Activated CD4-positive, alpha-beta T cell treated with anti-CD3 and anti-CD28 coated beads, Interleukin-2, amount 50 U/mL, for 48 hours (primary cell): ENCODE data around the gene CHST11.

Experiments
- DNase-seq, 2 experiments: peaks; one replicate each; pipeline ENCODE4 v3.0.0-alpha.2; 2020

CHST11 gene

DNA sequence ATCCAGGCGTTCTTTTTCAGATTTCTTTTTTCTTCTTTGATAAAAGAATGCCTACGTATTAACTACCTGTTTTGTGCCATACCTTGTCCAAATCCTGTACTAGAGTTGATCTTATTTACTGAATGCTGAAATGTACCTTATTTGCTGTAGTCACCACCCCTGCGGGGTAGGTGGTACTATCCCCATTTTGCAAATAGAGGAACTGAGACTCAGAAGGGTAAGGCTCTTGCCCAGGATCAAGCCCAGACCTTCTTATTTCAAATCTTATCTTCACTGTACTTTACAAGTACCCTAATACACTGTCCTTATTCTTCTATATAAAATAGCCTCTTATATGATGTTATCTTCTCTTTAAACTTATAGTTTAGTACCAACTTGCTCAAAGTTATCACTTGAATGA lies 294.8 kb downstream of the CHST11 start:
- no peak for DNase-seq

DNA sequence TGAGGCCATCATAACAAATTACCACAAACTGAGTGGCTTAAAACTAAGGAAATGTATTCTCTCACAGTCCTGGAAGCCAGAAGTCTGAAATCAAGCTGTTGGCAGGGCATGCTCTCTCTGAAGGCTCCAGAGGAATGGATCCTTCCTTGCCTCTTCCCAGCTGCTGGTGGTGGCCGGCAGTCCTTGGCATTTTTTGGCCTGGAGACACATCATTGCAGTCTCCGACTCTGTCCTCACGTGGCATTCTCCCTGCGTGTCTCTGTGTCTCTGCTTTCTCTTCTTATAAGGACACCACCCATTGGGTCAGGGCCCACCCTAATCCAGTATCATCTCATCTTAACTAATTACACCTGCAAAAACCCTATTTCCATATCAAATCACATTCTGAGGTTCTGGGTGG lies 295.3 kb downstream of the CHST11 start:
- no peak for DNase-seq

DNA sequence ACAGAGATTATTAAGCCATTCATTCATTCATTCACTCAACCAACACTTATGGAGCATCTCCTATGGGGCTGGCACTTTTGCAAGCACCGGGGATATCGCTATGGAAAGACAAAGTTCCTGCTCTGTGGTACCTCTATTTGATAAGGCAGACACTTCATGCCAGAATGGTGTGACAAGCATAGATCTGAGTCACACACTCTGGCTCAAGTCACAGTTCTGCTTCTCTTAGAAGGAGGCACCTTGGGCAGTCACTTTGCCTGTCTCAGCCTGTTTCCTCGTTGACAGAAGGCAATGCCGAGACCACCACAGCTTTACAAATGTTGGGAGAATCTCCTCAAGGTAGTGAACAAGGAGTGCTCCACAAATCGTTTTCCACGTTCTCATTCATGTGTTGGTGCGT lies 296.1 kb downstream of the CHST11 start:
- no peak for DNase-seq

DNA sequence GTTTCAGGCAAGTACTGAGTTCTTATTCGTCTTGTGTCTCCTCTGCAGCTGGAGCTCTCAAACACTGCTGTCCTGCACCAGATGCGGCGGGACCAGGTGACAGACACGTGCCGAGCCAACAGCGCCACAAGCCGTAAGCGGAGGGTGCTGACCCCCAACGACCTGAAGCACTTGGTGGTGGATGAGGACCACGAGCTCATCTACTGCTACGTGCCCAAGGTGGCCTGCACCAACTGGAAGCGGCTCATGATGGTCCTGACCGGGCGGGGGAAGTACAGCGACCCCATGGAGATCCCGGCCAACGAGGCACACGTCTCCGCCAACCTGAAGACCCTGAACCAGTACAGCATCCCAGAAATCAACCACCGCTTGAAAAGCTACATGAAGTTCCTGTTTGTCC lies 300.2 kb downstream of the CHST11 start:
- DNase-seq = no peak

DNA sequence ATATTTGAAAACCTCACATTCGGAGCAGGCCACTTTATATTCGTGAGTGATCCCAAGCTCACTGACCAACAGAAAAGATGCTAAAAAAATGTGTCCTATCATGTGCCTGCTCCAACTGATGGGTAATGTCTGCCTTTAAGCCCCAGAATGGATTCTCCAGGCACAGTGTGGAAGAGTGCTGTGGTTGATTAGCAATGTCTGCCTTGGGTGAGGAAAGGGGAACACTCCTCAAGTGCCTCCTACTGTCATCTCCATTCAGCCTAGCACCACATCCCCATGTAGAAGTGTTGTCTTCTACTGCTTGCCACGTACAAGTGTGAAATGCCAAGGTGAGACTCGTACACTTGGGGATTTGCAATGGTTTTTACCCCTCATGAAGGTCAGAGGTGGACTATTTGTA lies 302.0 kb downstream of the CHST11 start:
- DNase-seq = no peak

DNA sequence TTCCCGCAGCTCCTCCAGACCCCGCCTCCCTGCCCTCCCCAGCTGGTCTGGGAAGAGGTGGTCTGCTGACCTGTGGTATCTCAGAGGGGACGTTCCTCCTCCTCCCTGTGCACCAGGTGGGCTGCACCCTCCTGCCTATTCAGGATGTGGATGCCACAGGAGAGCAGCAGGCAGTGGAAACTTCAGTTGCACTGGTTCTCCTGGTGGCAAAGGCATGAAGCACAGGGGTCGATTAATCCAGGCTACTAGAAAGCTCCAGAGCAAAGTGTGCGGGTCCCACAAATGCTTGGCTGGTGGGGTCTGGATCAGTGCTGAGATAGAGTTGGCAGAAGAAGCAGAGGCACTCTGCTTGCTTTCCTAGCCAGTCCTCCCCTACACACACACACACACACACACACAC lies 304.3 kb downstream of the CHST11 start:
- no peak for DNase-seq

DNA sequence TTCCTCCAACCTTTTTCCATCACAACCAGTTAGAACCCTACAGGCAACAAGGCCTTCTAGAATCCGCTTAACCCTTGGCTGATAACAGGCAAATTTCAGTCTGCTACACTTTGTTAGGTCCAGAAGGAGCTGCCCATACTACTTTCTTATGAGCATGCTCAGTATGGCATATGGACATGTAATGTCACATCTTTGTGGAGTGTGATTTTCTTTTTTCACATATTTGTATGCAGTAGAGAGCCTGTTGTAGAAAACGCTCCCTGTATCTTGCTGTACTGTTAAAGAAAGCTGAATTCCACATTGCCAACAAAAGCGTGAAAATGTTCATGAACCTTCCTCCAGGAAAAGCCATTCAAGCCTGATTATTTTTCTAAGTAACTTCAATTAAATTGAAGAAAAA lies 304.9 kb downstream of the CHST11 start:
- no peak for DNase-seq

DNA sequence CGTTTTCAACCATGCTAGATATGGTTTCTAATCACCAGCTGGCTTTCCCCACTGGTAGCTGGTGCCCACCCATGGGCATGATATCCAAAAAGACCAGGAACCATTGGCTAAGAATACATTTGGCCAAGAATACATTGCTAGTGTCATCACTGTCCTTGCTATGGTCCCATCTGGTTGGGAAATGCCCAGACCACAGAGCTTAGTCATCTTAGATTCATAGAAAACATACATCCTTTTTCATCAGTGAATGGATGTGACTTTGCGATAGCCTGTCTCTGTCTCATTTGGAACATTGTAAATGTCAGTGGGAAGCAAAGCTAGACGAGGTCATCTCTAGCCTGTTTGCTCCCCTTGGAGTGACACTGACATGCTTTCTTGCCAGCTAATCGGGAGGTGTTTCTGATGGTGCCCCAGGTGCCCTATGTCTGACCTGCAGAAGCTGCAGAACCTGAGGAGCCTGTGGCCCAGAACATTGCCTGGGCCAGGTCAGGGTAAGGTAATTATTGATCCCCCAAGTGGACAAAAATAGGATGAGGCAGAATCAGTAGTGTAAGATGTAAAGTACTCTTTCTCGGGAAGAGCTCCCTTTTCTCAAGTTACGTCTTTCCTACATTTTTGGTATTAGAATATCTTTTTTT lies 306.5 kb downstream of the CHST11 start:
- peak; percentile 17 to 27 for DNase-seq

DNA sequence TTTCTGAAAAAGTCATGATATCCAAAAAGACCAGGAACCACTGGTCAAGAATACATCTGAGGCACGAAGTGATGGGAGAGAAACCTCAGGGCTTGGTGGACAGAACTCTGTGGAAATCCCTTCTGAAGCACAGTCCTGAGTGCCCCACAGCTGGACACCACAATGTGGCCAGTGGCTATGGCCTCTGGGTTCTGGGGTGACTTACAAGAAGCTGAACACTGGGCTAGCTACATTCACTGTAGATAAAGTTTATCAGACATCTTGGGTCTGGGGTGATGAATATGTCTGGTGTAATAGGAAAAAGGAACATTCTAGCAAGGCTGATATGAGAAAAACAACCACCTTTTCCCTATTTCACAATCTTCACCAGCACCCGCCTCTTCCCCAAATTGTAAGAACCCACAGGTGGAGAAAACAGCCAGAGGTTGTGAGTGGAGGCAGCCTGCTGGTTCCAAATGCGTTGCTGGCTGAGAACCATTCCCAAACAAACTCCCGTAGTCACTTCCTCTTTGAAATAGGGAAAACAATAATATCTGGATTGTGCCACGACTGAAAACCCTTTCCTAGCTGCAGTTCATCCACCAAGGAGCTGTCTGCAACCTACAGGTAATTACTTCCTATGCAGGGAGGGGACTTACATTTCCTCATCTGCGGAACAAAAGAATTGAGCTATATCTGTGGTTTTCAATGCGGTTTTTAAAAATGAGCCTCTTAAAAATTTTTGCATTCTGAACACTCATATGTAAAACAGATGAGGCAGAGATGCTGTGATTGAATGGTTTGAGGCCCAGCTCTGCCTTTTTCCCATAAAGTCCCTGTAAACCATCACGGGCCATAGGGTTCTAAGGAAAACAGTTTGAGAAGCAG lies 307.7 kb downstream of the CHST11 start:
- no peak for DNase-seq

DNA sequence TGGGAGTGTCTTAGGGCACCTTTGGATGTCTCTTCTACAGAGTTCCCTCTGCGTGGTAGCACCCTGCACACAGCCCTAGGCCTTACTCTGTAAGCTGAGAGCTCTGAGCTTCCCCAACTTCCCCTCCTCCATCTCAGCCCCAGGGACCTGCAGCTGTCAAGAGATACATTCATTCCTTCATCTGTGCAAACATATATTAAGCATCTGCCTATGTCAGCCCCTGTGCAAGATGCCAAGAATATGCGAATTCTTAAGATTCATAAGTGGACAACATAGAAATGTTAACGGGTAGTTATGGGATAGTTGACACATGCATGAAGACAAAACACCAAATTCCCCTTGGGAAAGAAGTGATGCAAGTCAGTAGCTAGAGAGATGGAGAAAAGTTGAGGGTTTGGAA lies 310.5 kb downstream of the CHST11 start:
- DNase-seq = no peak

DNA sequence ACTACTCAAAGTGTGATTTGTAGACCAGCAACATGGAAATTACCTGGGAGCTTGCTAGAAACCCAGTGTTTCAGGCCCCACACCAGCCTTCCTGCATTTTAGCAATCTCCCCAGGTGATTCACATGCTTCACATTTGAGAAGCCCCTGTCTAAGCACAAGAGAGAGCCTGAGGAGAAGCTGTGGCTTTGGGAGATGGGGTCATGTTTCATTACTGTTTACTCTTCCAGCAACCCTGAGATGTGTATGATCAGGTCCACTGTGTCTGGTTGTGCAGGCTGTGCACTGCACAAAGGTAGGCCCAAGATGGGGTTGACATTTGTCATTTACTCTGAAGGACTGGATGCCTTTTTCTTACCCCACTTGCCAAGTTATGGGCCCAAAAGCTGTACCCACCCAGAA lies 311.3 kb downstream of the CHST11 start:
- DNase-seq = no peak

DNA sequence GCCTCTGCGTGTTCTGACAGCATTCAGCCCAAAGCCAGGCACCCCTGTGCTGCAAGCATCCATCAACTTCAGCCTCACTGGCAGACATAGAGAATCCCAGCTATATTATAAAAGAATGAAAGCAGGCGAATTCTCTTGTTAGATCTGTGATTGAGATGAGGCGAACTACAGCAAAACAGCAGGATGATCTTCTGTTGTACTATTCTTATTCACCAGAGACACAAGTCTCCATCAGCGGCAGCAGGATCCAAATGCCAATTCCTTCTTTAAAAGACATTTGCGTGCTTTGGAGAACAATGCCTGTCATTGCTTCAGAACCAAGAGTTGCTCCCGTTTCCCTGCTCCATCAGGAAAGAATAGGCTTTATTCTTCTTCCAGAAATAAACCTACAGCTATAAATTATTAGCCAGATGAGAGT lies 312.4 kb downstream of the CHST11 start:
- DNase-seq = no peak

DNA sequence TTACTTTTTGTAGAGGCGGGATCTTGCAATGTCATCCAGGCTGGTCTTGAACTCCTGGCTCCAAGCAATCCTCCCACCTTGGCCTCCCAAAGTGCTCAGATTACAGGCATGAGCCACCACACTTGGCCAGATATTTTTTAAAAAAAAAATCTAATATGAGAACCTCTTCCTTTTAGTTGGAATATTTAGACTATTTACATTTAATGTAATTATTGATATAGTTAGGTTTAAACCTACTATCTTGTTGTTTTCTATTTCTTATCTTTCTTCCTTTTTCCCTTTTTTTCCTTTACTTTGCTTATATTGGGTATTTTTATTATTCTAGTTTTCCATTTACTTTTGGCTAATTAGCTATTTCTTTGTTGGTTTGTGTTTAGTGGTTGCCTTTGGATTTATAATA lies 315.6 kb downstream of the CHST11 start:
- no peak for DNase-seq

DNA sequence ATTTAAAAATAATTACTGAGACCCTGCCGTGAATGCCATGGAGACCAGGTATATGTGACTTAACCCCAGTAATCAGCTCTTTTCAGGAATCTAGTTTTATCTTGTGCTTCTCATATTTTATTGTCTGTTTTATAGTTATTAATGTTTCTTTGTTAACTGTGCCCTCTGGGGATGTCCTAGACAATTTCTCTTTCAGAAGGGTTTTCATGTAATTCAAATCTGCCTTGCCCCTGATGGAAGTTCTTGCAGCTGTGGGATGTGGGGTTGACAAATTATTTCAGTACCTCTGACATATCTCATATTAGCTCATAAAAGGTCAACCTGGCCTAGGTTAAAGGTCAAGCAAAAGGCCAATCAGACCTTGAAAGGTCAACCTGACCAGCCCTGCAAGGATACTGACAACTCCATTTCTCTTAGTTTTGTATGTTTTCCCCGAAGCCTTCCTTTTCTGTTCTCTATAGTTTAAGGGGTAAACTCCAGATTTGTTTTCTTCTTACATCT lies 319.0 kb downstream of the CHST11 start:
- no peak for DNase-seq

DNA sequence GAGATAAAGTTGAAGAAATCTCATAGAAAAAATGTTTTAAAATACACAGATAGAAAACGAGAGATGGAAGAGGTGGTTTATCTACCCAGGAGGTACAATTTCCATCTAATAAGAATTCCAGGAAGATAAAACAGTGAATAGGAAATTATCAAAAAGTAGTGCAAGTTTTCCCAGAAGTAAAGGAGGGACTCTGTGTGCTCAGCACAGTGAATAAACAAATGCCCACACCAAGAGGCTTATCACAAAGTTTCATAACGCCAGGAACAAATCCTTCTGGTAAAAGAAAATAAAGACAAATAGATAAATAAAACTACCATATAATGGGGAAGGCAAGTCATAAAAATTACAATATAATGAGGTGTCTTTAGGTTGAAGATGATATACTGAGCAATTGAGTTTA lies 322.4 kb downstream of the CHST11 start:
- no peak for DNase-seq

DNA sequence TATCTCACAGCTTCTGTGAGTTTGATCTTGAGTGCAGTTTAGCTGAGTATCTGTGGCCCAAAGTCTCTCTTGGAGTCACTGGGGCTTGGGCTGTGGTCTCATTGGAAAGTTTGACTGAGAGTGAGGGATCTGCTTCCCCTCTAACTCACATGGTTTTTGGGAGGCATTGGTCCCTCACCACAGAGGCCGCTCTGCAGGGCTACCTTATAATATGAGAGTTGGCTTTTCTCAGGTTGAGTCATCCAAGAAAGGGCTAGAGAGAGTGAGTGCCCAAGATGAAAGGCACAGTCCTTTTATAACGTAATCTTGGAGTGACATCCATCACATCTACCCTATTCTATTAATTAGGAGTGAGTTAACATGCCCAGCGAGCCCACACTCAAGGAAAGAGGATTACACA lies 325.5 kb downstream of the CHST11 start:
- no peak for DNase-seq

DNA sequence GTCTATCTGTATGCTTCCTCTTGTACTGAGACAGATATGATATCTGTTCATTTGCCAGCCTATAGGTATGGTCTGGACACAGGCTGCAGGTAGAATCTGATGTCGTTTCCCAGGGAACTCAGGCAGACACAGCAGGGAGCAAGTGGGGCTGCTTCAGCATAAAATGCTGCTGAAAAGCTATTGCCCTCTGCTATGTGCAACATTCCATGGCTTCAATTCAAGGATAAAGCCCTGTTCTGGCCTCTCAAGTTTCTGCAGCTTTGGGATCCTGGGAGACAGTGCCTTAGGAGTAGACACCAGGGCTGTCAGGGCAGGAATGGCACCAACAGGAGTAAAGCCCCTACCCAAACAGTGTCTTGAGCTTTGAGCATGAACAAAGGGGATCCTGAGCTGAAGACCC lies 327.8 kb downstream of the CHST11 start:
- no peak for DNase-seq

DNA sequence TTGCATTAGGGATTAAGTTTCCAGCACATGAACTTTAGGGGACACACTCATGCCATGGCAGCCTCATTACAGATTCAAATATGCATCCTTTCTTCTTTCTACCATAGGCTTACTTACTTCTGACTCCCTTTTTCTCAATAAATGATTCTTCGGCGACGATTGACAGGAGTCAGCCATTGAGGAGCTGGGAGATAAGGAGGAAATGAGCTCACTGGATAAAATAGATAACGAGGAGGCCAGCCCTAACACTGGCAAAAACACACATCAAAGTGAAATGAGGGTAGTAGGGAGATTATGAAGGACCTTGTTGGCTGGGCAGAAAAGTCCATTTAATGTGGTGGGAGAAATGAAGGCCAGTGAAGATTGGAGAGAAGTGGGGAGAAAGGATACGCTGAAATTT lies 329.1 kb downstream of the CHST11 start:
- DNase-seq = no peak

DNA sequence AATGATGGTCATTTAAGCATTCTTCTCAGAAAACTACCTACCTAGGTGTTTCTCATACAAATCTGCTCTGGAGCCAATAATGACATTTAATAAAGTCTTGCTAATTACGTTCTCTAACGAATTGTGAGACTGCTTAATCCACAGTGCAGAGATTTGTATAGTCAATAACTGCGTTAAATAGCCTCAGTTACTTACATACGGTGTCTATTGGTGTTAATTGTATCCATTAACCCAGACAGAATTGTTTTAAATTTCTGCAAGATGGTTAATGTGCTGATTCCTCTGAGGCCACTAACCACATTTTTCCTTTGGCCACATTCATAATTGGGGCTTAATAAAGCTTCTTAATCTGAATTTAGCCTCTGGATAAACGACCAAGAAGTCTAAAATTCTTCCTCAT lies 329.6 kb downstream of the CHST11 start:
- no peak for DNase-seq

DNA sequence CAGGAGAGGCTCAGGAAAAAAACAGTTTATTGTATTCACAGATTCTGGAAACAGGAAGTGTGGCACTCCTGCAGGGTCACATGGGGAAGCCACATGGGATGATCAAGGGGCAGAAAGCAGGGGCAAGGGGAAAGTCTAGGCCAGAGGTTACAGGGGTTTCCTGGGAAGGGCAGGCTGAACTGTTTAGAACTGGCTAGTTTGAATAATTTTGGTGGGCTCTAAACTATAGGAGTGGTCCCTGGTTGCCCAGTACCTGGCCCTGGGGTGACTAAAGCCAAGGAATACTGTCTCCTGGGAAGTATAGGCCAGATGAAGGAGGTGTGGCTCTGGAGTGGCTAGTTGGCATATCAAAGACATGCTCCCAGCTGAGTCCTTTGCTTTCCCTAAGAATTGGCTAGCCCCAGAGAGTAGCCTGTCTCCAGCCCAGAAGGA lies 332.1 kb downstream of the CHST11 start:
- no peak for DNase-seq

DNA sequence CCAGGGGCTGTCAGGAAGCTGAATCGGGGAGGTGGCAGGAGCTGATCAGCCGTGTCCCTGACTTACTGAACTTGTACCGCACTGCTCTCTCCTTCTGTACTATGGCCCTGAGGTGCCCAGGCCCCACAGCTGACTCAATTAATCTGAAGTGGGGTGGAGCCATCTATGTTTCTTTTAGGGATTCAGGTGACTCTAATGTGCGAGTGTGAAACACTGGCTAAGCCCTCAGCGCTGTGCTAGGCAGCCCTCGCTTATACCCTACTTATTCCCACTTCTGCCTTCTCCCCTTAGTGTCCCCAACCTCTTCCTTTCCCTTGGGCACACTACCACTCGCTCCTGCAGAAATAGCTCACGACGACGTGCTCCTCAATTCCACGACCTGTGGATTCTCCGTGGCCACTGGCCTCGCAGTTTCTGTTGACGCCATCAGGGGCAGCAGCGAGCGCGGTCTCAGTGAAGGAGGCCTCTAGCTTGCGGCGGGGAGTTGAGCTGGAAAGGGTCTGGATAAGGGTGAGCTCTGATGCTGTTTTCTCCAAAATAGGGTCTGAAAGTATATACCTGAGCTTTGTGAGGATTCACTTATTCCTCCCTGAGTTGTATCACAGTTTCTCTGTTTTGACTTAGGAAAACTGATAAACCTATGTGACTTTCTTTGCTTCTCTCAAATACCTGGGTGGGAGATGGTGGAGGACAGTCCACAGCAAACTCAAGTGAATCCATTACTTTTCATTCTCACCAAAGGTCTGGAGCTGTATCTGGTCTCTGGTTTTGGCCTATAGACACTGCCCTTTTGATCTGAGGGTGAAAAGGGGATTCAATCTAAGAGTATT lies 333.8 kb downstream of the CHST11 start:
- peak; percentile 55 to 60 for DNase-seq

DNA sequence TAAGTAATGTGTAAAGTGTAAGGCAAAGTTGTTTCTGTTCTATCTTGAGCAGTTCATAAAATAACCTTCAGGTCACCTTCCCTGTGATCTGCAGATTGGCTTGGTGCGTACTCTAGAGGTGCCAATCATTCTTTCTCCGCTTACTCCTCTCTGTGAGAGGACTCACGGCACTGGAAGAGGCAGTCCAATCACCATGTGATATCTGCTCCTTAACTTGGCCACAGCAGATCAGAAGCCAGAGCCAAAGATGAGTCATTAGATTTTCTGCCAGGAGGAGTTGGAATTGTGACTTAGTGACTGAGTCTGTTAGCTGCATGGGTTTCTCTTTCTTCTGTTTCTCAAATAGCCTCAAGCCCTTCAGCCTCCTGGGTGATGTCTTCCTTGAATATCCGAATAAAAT lies 335.8 kb downstream of the CHST11 start:
- no peak for DNase-seq

DNA sequence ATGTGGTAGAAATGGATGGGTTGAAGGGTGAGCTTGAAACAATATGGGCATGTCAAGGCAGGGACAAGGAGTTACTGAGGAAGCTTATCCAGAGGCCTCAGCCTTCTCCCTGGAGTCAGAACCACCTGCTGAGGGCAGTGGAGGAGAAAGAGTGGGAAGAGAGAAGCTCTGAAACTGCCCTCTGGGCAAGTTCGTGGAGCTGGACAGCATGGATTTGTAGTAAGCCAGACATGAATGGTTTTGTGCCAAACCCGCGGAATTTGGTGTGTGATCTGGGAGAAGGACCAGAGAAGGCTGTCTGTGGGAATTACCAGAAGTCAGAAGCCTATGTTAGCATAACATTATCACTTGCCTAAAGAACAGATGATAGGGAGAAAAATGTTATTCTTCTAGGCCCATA lies 336.5 kb downstream of the CHST11 start:
- DNase-seq = no peak

DNA sequence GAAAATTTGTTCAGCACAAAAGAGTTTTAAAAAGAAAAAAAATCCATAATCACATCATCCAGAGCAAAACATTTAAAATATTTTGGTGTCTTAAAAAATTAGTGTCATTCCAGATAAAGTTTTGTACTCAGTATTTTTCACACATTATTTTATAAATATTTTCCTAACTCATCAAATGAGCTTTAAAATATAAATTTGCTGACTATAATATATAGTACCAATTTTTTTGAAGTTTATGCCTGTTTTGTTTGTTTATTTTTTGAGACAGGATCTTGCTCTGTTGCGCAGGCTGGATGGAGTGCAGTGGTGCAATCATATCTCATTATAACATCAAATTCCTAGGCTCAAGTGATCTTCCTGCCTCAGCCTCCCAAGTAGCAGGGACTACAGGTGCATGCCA lies 337.2 kb downstream of the CHST11 start:
- DNase-seq = no peak
